ENCODE measurements around the gene SLC4A11.
"Not testable (repeated sequence)": the region's sequence is repeated elsewhere in the genome, so short reads cannot be mapped to it uniquely, and the experiment has no call there.

Gene SLC4A11

DNA sequence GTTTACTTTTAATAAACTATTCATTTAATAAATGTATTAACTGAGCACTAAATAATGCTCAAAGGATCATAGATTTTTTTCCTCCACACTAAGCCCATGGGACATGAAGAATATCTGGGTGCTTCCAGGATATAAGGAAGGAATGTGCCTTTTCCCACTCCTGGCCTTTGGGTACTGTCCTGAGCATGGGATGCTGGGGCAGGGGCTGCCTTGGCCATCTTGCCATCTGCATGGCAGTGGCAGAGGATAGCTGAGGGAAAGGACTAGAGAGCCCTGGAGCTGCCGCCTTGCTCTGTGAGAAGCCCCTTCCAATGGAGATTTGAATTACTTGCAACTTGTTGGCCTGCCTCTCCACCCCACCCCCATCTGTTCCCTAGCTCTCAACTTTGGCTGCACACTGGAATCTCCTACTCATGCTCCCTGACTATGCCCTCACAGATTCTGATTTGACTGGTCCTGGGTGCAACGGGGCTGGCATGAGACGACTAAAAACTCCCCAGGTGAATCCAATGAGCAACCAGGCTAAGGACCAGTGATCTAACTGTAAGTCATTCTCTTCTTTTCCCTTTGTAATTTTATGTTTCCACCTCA lies 50.1 kb downstream of the SLC4A11 start:
- no peak overlapping the region for H3K4me3 ChIP-seq (ENCODE audit: low read depth, low read length)
- no peak for DNase-seq (ENCODE audit: low read depth)

GRCh38 chr20:3187861-3188260 lies 51.1 kb downstream of the SLC4A11 start:
- not testable (repeated sequence) for DNase-seq (ENCODE audit: low read depth); H3K4me3 ChIP-seq (ENCODE audit: low read depth, low read length)

More for the DNA sequence above, 50.1 kb downstream of the SLC4A11 start:
- TF ChIP-seq CTCF (IDR thresholded peaks at IDR 0.05; ENCODE audit: low read depth, low read length) (no peak), MYC (IDR thresholded peaks at IDR 0.05; ENCODE audit: low read depth, low read length) (no peak), POLR2A (IDR thresholded peaks at IDR 0.05; ENCODE audit: extremely low read depth, insufficient read length) (no peak)
- TF ChIP-seq, protein P1, sequence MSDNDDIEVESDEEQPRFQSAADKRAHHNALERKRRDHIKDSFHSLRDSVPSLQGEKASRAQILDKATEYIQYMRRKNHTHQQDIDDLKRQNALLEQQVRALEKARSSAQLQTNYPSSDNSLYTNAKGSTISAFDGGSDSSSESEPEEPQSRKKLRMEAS (IDR thresholded peaks at IDR 0.05; ENCODE audit: low read depth, low read length) = no peak

DNA sequence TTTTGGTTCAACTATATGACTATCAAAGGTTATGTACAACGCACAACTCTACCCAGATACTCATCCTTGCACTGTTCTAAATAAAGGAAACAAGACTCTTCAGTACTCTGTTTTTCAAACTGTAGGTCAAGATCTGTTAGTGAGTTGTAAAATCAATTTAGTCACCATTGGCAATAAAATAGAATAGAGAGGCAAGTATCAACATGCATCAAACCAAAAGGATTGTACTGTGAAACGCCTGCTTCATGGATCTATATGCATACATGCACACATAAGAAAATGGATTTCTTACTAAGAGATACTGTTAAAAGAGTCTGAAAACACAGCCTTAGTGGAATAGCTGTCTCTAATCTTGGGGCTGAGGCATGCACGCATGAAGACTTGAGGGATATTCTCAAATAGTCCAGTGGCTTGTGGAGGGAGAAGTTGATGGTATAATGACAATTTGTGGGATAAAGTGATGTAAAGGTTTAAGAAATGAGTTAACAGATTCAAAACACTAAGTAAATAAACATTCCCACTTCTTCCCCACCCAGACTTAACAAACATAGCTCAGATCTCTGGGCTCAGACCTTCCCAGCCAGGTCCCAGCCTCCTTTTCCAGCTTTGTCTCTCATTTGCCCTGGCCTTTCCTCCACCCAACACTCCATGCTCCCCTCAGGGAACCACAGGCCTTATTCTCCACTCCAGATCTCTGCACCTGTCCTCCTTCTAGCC lies 54.9 kb downstream of the SLC4A11 start:
- H3K4me3 ChIP-seq (ENCODE audit: low read depth, low read length) = no peak overlapping the region
- DNase-seq (ENCODE audit: low read depth) = no peak
- TF ChIP-seq, protein P1 (IDR thresholded peaks at IDR 0.05; ENCODE audit: low read depth, low read length) = no peak
- TF ChIP-seq MYC (IDR thresholded peaks at IDR 0.05; ENCODE audit: low read depth, low read length) (no peak), POLR2A (IDR thresholded peaks at IDR 0.05; ENCODE audit: extremely low read depth, insufficient read length) (no peak), CTCF (IDR thresholded peaks at IDR 0.05; ENCODE audit: low read depth, low read length) (no peak)

GRCh38 chr20:3182429-3182828 lies 56.6 kb downstream of the SLC4A11 start:
- not testable (repeated sequence) for DNase-seq (ENCODE audit: low read depth)

GRCh38 chr20:3181270-3181669 lies 57.7 kb downstream of the SLC4A11 start:
- DNase-seq (ENCODE audit: low read depth) = no peak
- TF ChIP-seq CTCF (IDR thresholded peaks at IDR 0.05; ENCODE audit: low read depth, low read length) (no peak), POLR2A (IDR thresholded peaks at IDR 0.05; ENCODE audit: extremely low read depth, insufficient read length) (no peak), MYC (IDR thresholded peaks at IDR 0.05; ENCODE audit: low read depth, low read length) (no peak)
- TF ChIP-seq, protein P1 (IDR thresholded peaks at IDR 0.05; ENCODE audit: low read depth, low read length) = no peak
- H3K4me3 ChIP-seq (ENCODE audit: low read depth, low read length) = no peak overlapping the region

More at GRCh38 chr20:3182429-3182828, 56.6 kb downstream of the SLC4A11 start:
- H3K4me3 ChIP-seq (ENCODE audit: low read depth, low read length) = not testable (repeated sequence)

GRCh38 chr20:3180319-3180718 lies 58.7 kb downstream of the SLC4A11 start:
- no peak for DNase-seq (ENCODE audit: low read depth)
- no peak for TF ChIP-seq CTCF (IDR thresholded peaks at IDR 0.05; ENCODE audit: low read depth, low read length)
- no peak for TF ChIP-seq POLR2A (IDR thresholded peaks at IDR 0.05; ENCODE audit: extremely low read depth, insufficient read length)
- no peak for TF ChIP-seq MYC (IDR thresholded peaks at IDR 0.05; ENCODE audit: low read depth, low read length)
- TF ChIP-seq, protein P1 (IDR thresholded peaks at IDR 0.05; ENCODE audit: low read depth, low read length) = no peak
- no peak overlapping the region for H3K4me3 ChIP-seq (ENCODE audit: low read depth, low read length)
